ENCODE data around the gene PUS3. TPM values are rescaled to one million over a fixed set of nuclear protein-coding genes. Genes with fewer than 3 reads are reported as not detected.
A peak's percentile ranks its signal among the peaks of the same experiment; 100 is the strongest.

The PUS3 gene
- total RNA-seq, 1 donor from 2014 or later = 16.5 TPM

DNA sequence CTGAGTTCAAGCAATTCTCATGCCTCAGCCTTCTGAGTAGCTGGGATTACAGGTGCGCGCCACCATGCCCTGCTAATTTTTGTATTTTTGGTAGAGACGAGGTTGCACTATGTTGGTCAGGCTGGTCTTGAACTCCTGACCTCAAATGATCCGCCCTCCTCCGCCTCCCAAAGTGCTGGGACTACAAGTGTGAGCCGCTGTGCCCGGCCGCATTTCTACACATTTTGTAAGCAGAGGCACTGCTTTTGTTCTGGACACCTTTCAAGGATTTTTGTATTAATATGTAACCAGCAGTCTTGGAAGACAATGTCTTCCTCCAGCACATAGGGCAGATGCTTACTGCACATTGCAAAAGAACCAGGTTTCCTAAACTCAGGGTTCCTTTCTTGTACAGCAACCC is 31.5 kb upstream of the PUS3 start:
- no peak overlapping the region for H3K4me3 Mint-ChIP-seq
- no peaks in the 10 kb centered on the region for H3K36me3 Mint-ChIP-seq (ENCODE audit: low read depth)
- H3K4me1 Mint-ChIP-seq (ENCODE audit: low read depth) = no peaks in the 10 kb centered on the region
- H3K27ac Mint-ChIP-seq = no peak overlapping the region
- peaks cover 18% of the 10 kb centered on the region for H3K27me3 Mint-ChIP-seq (ENCODE audit: insufficient read depth)
- intact Hi-C loops (cut with micrococcal nuclease) = no loop called here
- no peaks in the 10 kb centered on the region for H3K9me3 Mint-ChIP-seq
- DNase-seq (ENCODE audit: low spot score) = no peak

DNA sequence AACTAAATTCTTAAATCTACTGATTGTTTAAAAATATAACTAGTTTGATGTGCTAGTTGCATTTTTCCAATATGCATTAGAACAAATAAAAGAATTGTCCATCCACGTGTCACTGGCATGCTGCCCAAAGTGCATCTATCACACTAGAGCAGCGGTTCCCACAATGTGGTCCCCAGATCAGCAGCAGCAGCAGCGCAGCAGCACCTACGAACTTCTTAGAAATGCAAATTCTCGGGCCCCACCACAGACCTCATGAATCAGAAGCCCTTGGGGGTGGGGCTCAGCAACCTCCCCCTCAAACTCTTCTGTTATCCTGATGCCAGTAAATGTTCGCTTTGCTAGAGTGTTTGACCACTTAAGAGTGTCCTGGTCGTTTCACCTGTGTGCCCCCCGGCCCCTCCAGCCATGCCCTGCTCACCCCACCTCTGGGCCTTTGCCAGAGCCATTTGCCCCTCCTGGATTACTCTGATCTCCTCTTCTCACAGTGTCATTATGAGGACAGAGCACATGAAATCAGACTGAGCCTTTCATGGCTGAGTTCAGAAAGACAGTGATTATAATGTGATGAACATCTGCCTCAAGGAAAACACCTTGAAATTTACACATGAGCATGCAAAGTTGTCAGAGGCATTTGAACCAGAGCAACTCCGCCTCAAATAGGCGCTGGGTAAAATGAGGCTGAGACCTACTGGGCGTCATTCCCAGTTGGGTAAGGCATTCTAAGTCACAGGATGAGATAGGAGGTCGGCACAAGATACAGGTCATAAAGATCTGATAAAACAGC is 30.2 kb upstream of the PUS3 start:
- Mint-ChIP-seq H3K27me3 (ENCODE audit: insufficient read depth) (peaks cover 23% of the 10 kb centered on the region), H3K4me1 (ENCODE audit: low read depth) (no peaks in the 10 kb centered on the region), H3K9me3 (no peaks in the 10 kb centered on the region), H3K27ac (no peak overlapping the region), H3K36me3 (ENCODE audit: low read depth) (no peaks in the 10 kb centered on the region), H3K4me3 (no peak overlapping the region)
- DNase-seq (ENCODE audit: low spot score) = no peak
- intact Hi-C loops (cut with micrococcal nuclease) = no loop called here

DNA sequence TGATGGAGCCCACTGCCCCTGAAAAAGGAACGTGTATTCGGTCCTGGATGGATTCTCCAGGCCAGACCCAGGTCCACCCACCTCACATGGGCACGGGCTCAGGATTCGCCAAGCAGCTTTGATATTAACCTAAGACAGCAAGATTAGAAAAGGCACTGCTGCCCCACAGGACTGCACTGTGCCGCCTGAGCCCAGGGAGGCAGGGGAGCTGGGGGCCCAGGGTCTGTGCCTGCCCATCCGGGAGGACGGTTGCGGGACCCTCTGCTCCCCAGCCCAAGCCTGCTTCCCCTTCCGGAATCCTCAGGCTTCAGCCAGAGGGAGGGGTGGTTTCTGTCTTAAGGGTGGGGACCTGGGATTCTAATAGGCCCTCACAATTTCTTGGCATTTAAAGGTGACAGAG is 29.3 kb upstream of the PUS3 start:
- intact Hi-C loops (cut with micrococcal nuclease) = no loop called here
- H3K36me3 Mint-ChIP-seq (ENCODE audit: low read depth) = no peaks in the 10 kb centered on the region
- DNase-seq (ENCODE audit: low spot score) = no peak
- peaks cover 28% of the 10 kb centered on the region for H3K27me3 Mint-ChIP-seq (ENCODE audit: insufficient read depth)
- H3K4me1 Mint-ChIP-seq (ENCODE audit: low read depth) = no peaks in the 10 kb centered on the region
- H3K9me3 Mint-ChIP-seq = no peaks in the 10 kb centered on the region
- no peak overlapping the region for H3K4me3 Mint-ChIP-seq
- no peak overlapping the region for H3K27ac Mint-ChIP-seq

DNA sequence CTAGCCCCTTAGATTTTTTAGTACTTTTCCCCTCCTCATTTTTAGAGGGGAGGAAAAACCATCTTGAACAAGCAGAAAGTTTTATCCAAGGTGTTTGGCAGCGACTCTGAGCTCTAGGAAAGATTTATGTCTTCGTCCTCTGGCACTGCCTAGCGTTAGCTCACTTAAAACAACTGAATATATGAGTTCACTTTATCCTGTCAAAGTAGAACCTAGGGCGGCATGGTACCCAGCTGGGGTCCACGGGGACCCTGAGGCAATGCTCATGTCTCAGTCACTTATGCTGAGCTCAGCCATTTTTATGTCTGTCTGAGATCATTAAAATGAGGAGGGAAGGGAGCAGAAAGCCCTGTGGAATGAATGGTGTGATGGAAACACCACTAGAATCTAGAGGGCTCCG is 28.7 kb upstream of the PUS3 start:
- no peak for DNase-seq (ENCODE audit: low spot score)

DNA sequence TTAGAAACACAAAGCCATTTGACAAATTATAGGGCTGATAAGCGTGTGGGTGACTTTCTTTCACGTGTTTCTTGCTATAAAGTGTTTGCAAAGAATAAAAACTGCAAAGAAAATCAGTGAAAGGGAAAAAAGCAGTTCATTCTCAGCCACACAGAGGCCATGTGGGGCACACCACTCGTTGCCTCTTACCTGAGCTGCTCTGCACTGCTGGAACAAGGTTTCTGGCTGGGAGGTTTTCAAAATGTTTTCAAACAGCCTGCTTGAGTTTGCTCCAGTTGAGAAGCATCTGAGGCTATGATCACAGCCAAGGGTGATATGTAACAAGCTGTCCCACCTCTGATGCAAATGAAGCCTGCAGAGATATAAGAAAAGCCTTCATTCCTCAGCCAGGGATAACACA is 28.1 kb upstream of the PUS3 start:
- Mint-ChIP-seq H3K9me3 (no peaks in the 10 kb centered on the region), H3K27ac (no peak overlapping the region), H3K27me3 (ENCODE audit: insufficient read depth) (peaks cover 22% of the 10 kb centered on the region), H3K4me1 (ENCODE audit: low read depth) (no peaks in the 10 kb centered on the region), H3K4me3 (no peak overlapping the region), H3K36me3 (ENCODE audit: low read depth) (no peaks in the 10 kb centered on the region)
- no peak for DNase-seq (ENCODE audit: low spot score)
- intact Hi-C loops (cut with micrococcal nuclease) = no loop called here

More for the DNA sequence above, 28.7 kb upstream of the PUS3 start:
- no peak overlapping the region for H3K4me3 Mint-ChIP-seq
- no peak overlapping the region for H3K27ac Mint-ChIP-seq
- intact Hi-C loops (cut with micrococcal nuclease) = no loop called here
- no peaks in the 10 kb centered on the region for H3K4me1 Mint-ChIP-seq (ENCODE audit: low read depth)
- no peaks in the 10 kb centered on the region for H3K36me3 Mint-ChIP-seq (ENCODE audit: low read depth)
- H3K9me3 Mint-ChIP-seq = no peaks in the 10 kb centered on the region
- peaks cover 24% of the 10 kb centered on the region for H3K27me3 Mint-ChIP-seq (ENCODE audit: insufficient read depth)

DNA sequence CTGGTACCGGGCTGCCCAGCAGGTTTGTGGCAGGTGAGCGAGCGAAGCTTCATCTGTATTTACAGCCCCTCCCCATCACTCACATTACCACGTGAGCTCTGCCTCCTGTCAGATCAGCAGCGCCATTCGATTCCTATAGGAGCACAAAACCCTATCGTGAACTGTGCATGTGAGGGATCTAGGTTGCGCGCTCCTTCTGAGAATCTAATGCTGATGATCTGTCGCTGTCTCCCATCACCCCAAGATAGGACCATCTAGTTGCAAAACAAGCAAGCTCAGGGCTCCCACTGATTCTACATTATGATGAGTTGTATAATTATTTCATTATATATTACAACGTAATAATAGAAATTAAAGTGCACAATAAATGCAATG is 27.1 kb upstream of the PUS3 start:
- H3K4me1 Mint-ChIP-seq (ENCODE audit: low read depth) = no peaks in the 10 kb centered on the region
- H3K4me3 Mint-ChIP-seq = no peak overlapping the region
- no peaks in the 10 kb centered on the region for H3K36me3 Mint-ChIP-seq (ENCODE audit: low read depth)
- H3K27me3 Mint-ChIP-seq (ENCODE audit: insufficient read depth) = peaks cover 22% of the 10 kb centered on the region
- no peaks in the 10 kb centered on the region for H3K9me3 Mint-ChIP-seq
- DNase-seq (ENCODE audit: low spot score) = no peak
- H3K27ac Mint-ChIP-seq = no peak overlapping the region
- intact Hi-C loops (cut with micrococcal nuclease) = no loop called here

DNA sequence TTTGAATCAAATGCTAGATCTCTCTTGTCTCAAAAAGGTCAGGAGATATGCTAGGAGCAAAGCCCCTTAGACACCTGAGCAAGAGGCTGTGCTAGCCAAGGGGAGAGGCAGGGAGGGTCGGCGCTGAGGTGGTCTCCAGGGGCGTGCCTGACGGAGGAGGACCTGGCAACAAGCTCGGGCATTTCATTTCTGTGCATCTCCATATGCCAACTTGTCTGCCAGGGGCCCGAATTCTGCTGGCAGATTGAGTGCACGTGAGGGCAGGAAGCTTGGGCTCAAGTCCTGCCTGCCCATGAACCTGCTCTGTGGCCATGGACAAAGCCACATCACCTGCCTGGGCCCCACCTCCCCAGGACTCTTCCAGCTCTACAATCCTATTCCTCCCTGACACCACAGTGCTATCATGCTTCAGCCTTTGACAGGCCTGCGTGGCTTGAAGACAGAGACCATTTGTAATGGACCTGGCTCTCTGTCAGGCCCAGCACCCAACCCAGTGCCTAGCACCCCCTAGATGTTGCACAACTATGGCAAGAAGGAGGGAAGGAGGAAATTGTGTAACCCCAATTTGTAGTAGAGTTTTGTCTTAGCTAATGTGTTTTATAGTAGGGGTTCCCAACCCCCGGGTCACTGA is 26.6 kb upstream of the PUS3 start:
- no peak for DNase-seq (ENCODE audit: low spot score)
- H3K36me3 Mint-ChIP-seq (ENCODE audit: low read depth) = no peaks in the 10 kb centered on the region
- H3K9me3 Mint-ChIP-seq = no peaks in the 10 kb centered on the region
- no peak overlapping the region for H3K27ac Mint-ChIP-seq
- H3K4me3 Mint-ChIP-seq = no peak overlapping the region
- H3K4me1 Mint-ChIP-seq (ENCODE audit: low read depth) = no peaks in the 10 kb centered on the region
- intact Hi-C loops (cut with micrococcal nuclease) = no loop called here
- H3K27me3 Mint-ChIP-seq (ENCODE audit: insufficient read depth) = peaks cover 22% of the 10 kb centered on the region

DNA sequence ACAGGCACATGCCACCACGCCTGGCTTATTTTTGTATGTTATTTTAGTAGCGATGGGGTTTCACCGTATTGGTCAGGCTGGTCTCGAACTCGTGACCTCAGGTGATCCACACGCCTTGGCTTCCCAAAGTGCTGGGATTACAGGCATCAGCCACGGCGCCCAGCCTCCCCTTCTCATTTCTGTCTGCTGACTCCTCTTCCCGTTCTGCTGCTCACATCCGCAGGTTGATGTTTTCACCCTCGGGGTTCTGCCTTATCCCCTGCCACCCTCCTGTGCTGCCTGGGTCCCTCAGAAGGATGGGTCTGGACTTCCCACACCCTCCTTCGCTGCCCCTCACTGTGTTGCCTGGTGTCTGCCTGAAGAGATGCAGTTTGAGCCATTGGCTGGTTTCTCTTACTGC is 23.7 kb upstream of the PUS3 start:
- H3K27ac Mint-ChIP-seq = no peak overlapping the region
- H3K27me3 Mint-ChIP-seq (ENCODE audit: insufficient read depth) = peaks cover 23% of the 10 kb centered on the region
- no peaks in the 10 kb centered on the region for H3K9me3 Mint-ChIP-seq
- intact Hi-C loops (cut with micrococcal nuclease) = no loop called here
- H3K36me3 Mint-ChIP-seq (ENCODE audit: low read depth) = no peaks in the 10 kb centered on the region
- DNase-seq (ENCODE audit: low spot score) = no peak
- H3K4me1 Mint-ChIP-seq (ENCODE audit: low read depth) = no peaks in the 10 kb centered on the region
- H3K4me3 Mint-ChIP-seq = no peak overlapping the region

DNA sequence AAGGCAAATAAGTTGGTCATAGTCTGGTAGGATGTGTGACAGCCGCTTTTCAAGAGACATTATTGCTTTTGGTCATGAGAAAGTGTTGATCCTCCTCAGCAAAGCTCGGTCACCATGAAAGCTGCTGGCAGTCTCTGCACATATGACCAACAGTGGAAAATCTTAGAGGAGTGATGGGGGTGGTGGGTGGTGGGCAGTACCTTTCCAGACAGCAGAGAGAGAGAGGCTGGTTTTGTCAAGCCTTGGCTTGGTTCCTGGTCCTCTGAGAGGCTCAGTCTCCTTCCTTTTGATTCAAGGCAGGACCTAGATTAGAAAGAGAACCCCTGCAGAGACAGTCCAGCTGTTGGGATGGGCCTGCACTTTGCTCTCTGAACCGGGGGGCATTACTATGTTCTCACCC is 22.8 kb upstream of the PUS3 start:
- intact Hi-C loops (cut with micrococcal nuclease) = no loop called here
- no peak overlapping the region for H3K27ac Mint-ChIP-seq
- H3K27me3 Mint-ChIP-seq (ENCODE audit: insufficient read depth) = peaks cover 22% of the 10 kb centered on the region
- no peaks in the 10 kb centered on the region for H3K36me3 Mint-ChIP-seq (ENCODE audit: low read depth)
- no peaks in the 10 kb centered on the region for H3K4me1 Mint-ChIP-seq (ENCODE audit: low read depth)
- H3K9me3 Mint-ChIP-seq = no peaks in the 10 kb centered on the region
- no peak overlapping the region for H3K4me3 Mint-ChIP-seq
- DNase-seq (ENCODE audit: low spot score) = no peak

DNA sequence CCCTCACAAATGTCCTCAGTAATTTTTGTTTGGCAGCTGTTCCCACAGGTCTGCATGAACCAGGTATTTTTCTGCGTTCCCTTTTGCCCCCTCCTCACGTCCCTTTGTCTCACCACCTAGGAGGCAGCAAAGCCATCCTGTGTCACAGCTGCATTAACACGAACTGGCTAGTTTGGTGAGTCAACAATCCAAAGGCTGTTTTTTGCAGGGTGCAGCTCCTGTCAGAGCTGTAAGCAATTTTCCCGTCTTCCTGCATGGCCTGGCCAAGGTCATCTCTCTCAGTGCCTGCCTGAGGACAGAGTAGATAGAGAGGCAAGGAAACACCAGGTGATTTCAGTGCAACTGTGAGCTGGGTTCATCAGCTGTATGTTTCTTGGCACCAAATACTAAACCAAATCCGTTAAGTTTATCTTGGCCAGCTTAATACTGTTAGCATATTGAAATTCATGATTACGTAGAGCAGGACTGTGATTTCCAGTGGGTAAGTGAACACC is 22.3 kb upstream of the PUS3 start:
- intact Hi-C loops (cut with micrococcal nuclease) = no loop called here
- Mint-ChIP-seq H3K4me3 (no peak overlapping the region), H3K36me3 (ENCODE audit: low read depth) (no peaks in the 10 kb centered on the region), H3K4me1 (ENCODE audit: low read depth) (no peaks in the 10 kb centered on the region), H3K9me3 (no peaks in the 10 kb centered on the region), H3K27me3 (ENCODE audit: insufficient read depth) (peaks cover 22% of the 10 kb centered on the region), H3K27ac (no peak overlapping the region)
- DNase-seq (ENCODE audit: low spot score) = no peak

DNA sequence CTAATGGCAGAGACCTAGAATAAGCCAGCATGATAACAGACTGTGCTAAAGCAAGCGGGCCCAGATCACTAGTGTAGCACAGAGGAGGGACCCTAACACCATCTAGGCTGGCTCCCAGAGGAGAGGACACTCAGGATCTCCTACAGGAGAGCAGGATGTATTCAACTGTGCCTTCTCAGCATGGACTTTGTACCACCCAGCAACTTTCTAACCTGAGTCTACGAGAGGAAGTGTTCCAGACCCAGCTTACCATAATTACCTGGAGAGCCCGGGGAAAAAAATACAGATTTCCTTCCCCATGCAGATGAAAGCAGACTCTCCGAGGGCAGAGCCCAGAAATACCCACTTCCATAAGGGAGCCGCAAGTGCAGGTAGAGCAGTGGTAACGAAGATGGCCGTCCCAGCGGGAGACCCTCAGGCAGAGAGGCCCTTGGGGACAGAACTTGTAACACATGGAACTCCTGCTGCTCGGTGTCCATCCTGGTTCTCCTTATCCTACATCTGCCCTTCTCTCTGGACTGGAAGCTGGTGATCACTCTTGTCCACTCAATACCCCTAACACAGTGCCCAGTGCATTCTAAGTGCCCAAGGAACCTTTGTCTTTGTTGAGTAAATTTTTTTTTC is 21.5 kb upstream of the PUS3 start:
- intact Hi-C loops (cut with micrococcal nuclease) = no loop called here
- no peaks in the 10 kb centered on the region for H3K9me3 Mint-ChIP-seq

DNA sequence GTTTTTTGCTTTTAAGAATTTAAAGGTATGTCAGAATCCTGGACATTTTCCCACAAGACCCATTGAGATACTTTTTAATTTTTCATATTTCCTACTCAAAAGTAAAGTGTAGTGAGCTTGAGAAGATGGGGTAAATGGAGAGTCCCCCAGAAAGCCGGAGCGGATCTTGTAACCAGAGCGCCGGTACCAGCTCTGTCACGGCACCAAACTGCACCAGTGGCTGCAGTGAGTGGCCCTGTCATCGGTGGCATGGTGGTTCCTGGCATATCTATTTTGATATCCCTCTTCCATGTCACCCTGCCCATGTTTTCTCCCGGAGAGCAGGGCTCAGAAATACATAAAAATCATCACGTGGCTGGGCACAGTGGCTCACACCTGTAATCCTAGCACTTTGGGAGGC is 20.6 kb upstream of the PUS3 start:
- H3K27ac Mint-ChIP-seq = no peak overlapping the region

More for the DNA sequence above, 21.5 kb upstream of the PUS3 start:
- no peak for DNase-seq (ENCODE audit: low spot score)
- peaks cover 25% of the 10 kb centered on the region for H3K27me3 Mint-ChIP-seq (ENCODE audit: insufficient read depth)
- no peak overlapping the region for H3K4me3 Mint-ChIP-seq
- H3K4me1 Mint-ChIP-seq (ENCODE audit: low read depth) = no peaks in the 10 kb centered on the region
- H3K27ac Mint-ChIP-seq = no peak overlapping the region
- no peaks in the 10 kb centered on the region for H3K36me3 Mint-ChIP-seq (ENCODE audit: low read depth)

DNA sequence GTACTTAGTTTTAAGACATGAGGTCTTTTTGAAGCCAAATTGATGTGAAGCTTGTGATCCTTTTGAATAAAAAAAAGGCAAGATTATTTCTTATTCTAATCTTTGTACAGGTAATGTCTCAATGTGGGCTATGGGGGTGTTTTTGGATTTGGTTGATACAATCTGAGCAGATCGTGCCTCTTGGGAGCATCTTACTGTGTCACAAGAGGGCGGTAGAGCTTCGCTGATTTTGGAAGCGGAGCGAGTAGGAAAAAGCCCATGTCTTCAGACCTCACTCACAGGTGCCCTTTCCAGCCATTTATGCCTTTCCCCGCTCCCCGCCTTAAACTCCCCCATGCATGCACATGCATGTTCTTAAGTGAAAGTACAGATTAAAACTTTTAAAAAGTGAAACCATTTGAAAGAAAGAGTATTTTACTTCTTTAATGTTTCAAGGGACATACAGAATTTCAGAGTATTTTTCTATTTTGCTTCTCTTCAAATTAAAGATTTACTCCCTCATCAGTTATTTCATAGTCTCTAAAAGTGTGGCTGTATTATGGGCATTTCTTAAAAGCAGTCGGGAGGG is 20.1 kb upstream of the PUS3 start:
- no peak overlapping the region for H3K27ac Mint-ChIP-seq
- peak; percentile 37 for DNase-seq (ENCODE audit: low spot score)
- no peaks in the 10 kb centered on the region for H3K9me3 Mint-ChIP-seq
- intact Hi-C loops (cut with micrococcal nuclease) = loop anchor here (1.0 kb wide), 3 partner anchors 271 to 557 kb away; partner anchors contain the start of genes FAM118B and RPUSD4
- H3K4me1 Mint-ChIP-seq (ENCODE audit: low read depth) = no peaks in the 10 kb centered on the region
- no peaks in the 10 kb centered on the region for H3K36me3 Mint-ChIP-seq (ENCODE audit: low read depth)
- H3K4me3 Mint-ChIP-seq = no peak overlapping the region
- peaks cover 21% of the 10 kb centered on the region for H3K27me3 Mint-ChIP-seq (ENCODE audit: insufficient read depth)

More for the DNA sequence above, 20.6 kb upstream of the PUS3 start:
- H3K4me1 Mint-ChIP-seq (ENCODE audit: low read depth) = no peaks in the 10 kb centered on the region
- intact Hi-C loops (cut with micrococcal nuclease) = loop anchor here (1.0 kb wide), 3 partner anchors 271 to 557 kb away; partner anchors contain the start of genes FAM118B and RPUSD4
- H3K9me3 Mint-ChIP-seq = no peaks in the 10 kb centered on the region
- H3K36me3 Mint-ChIP-seq (ENCODE audit: low read depth) = no peaks in the 10 kb centered on the region
- no peak for DNase-seq (ENCODE audit: low spot score)
- H3K4me3 Mint-ChIP-seq = no peak overlapping the region
- H3K27me3 Mint-ChIP-seq (ENCODE audit: insufficient read depth) = peaks cover 21% of the 10 kb centered on the region

Measured in activated T-helper 1 cell treated with anti-CD3 and anti-CD28 coated beads, Interleukin-12 subunit alpha, Interleukin-12 subunit beta, Interleukin-2, Interleukin-4 antibody, amounts not matched to agents 30 ng/mL and 10 ng/mL and 1 ng/mL, durations not matched to agents 14 hours and 24 hours and 36 hours (primary cell).